HG03571 (cell line): ENCODE data around the gene ZNF446.

Source experiments
- ATAC-seq: cut with Tn5 transposase; IDR thresholded peaks from one replicate; pipeline ENCODE4 v1.9.1; 2021; ENCODE audit not compliant: unreplicated experiment

ZNF446 gene

GRCh38 chr19:58521651-58522050 is 45.5 kb downstream of the ZNF446 start:
- ATAC-seq = no peak

- ATAC-seq = no peak
These were observed 46.6 kb downstream of the ZNF446 start for GRCh38 chr19:58522709-58523108.

- no peak for ATAC-seq
These were observed 53.3 kb downstream of the ZNF446 start for GRCh38 chr19:58529405-58529804.
